Heart left ventricle (tissue), 13 donors: ENCODE measurements around the gene GNAQ.

Source experiments
- CTCF ChIP-seq, 12 donors: fragments of 200-600 bp; sonication (generic) in 4 of 12; IDR thresholded peaks; one replicate each; pipeline versions ENCODE4 v1.5.0 to v1.8.0; 2018 to 2022; ENCODE audit warnings: antibody characterized with exemption in 12 of 12, mild to moderate bottlenecking in 5 of 12
- POLR2A ChIP-seq, 2 donors: fragments of 450-650 bp; IDR thresholded peaks; one replicate each; pipeline ENCODE4 v1.6.1; 2017; ENCODE audit warnings: antibody characterized with exemption in 2 of 2, mild to moderate bottlenecking in 2 of 2, moderate library complexity in 2 of 2
- donor health status: ischemic (EF 13 %, LVEDD 7.1; RV severe dilation, severe dysfunction).
- donor health status: DM: no; HTN: yes; CAD: no.
- donor health status: DM: no; HTN: no; CAD: no.
- donor health status: ischemic (EF 25% LVEDD 6.9; RV normal size, moderate dysfunction).
- donor health status: ischemic (EF 25% LVEDD 5.7; RV mildly dilated, moderate dysfunction).
- donor health status: ischemic (EF 35%, LVEDD 5.7; RV mildly dilated, moderate dysfunction).
- donor health status: nonischemic (EF 11% LVEDD 7.7; RV severe dilation, severe dysfunction).
- donor health status: DM: yes; HTN: yes; CAD: no.
- donor health status: PGD.
- donor health status: ischemic (EF 29% LVEDD 5.4; RV normal size, mild dysfunction).
- donor health status: nonischemic (EF 23%, LVEDD 6.1; RV moderate dilation, normal function).

GRCh38 chr9:78074385-78075291 lies 43.0 kb upstream of the GNAQ start:
- no peak for TF ChIP-seq CTCF (IDR thresholded peaks at IDR 0.05)
- TF ChIP-seq POLR2A (IDR thresholded peaks at IDR 0.05) = no peak
